ELR (cell line): ENCODE measurements around the gene CHRNG.
A peak's percentile ranks its signal among the peaks of the same experiment; 100 is the strongest.

Experiments used
- DNase-seq: peaks from one replicate; pipeline ENCODE4 v3.0.0-alpha.2; 2015; ENCODE audit warnings: low read depth

The CHRNG gene

GRCh38 chr2:232506709-232507108 lies 32.8 kb upstream of the CHRNG start:
- DNase-seq, result no peak

- no peak for DNase-seq
These were observed 31.2 kb upstream of the CHRNG start for GRCh38 chr2:232508251-232508650.

- DNase-seq, result no peak
These were observed 28.1 kb upstream of the CHRNG start for GRCh38 chr2:232511336-232511890.

- DNase-seq, result no peak
These were observed 26.9 kb upstream of the CHRNG start for GRCh38 chr2:232512602-232513001.

GRCh38 chr2:232513353-232513752 lies 26.1 kb upstream of the CHRNG start:
- DNase-seq, result no peak

GRCh38 chr2:232515639-232516038 lies 23.9 kb upstream of the CHRNG start:
- DNase-seq, result no peak

- no peak for DNase-seq
These were observed 22.9 kb upstream of the CHRNG start for GRCh38 chr2:232516551-232516950.

GRCh38 chr2:232518844-232519243 lies 20.6 kb upstream of the CHRNG start:
- no peak for DNase-seq

GRCh38 chr2:232519581-232520438 lies 19.7 kb upstream of the CHRNG start, which contains the start of gene PRSS56:
TSS of gene PRSS56 (plus strand) at chr2:232520388. CDS start at chr2:232520599, 211 bp downstream.
- DNase-seq, result no peak

- no peak for DNase-seq
These were observed 19.0 kb upstream of the CHRNG start for GRCh38 chr2:232520489-232520888.

- no peak for DNase-seq
These were observed 18.4 kb upstream of the CHRNG start for GRCh38 chr2:232521098-232521497.

GRCh38 chr2:232521959-232522622 lies 17.4 kb upstream of the CHRNG start:
- DNase-seq, result peak; percentile 45

- no peak for DNase-seq
These were observed 16.7 kb upstream of the CHRNG start for GRCh38 chr2:232522623-232523401.

GRCh38 chr2:232523402-232523681 lies 16.1 kb upstream of the CHRNG start:
- DNase-seq, result no peak

GRCh38 chr2:232523682-232524597 lies 15.6 kb upstream of the CHRNG start:
- peak; percentile 52 for DNase-seq

- DNase-seq, result no peak
These were observed 14.7 kb upstream of the CHRNG start for GRCh38 chr2:232524771-232525170.

- no peak for DNase-seq
These were observed 14.3 kb upstream of the CHRNG start for GRCh38 chr2:232525199-232525598.

- DNase-seq, result no peak
These were observed 13.6 kb upstream of the CHRNG start, which contains the start of gene CHRND for GRCh38 chr2:232525791-232526371. TSS of gene CHRND (plus strand) at chr2:232526160. CDS start at chr2:232526216, 56 bp downstream.

- DNase-seq, result no peak
These were observed 13.0 kb upstream of the CHRNG start for GRCh38 chr2:232526372-232526941.

GRCh38 chr2:232527905-232528470 lies 11.5 kb upstream of the CHRNG start:
- DNase-seq, result no peak
